Fibroblast of lung (primary cell): Measurements from ENCODE around the gene ITM2B. TPM values are rescaled to one million over a fixed set of nuclear protein-coding genes. Genes with fewer than 3 reads are reported as not detected.

Experiments used
- DNase-seq, 2 donors: peaks; one replicate each; pipeline versions ENCODE4 v3.0.0 to v3.0.0-alpha.2; 2010; ENCODE audit warnings: low read depth in 2 of 2
- H2AFZ ChIP-seq: 2 replicates; pipeline ENCODE4 v1.5.1; 2012; ENCODE audit warnings: low read length, control low read depth, inconsistent platforms
- H3K27ac ChIP-seq: 2 replicates; pipeline ENCODE4 v1.5.1; 2011; ENCODE audit warnings: low read length, control low read depth; ENCODE audit not compliant: insufficient read depth
- H3K27me3 ChIP-seq: 2 replicates; pipeline ENCODE4 v1.5.1; 2011; ENCODE audit warnings: mild to moderate bottlenecking, low read length; ENCODE audit not compliant: control insufficient read depth, insufficient read depth
- H3K36me3 ChIP-seq: 2 replicates; pipeline ENCODE4 v1.5.1; 2011; ENCODE audit warnings: low read length; ENCODE audit not compliant: control insufficient read depth, insufficient read depth
- H3K4me1 ChIP-seq: 2 replicates; pipeline ENCODE4 v1.5.1; 2011; ENCODE audit warnings: low read length; ENCODE audit not compliant: control insufficient read depth, insufficient read depth; ENCODE audit errors: extremely low read depth
- H3K4me2 ChIP-seq: 2 replicates; pipeline ENCODE4 v1.5.1; 2011; ENCODE audit warnings: low read length, control low read depth; ENCODE audit not compliant: insufficient read depth; ENCODE audit errors: extremely low read depth
- H3K4me3 ChIP-seq, 4 experiments: fragments of 200-600 bp in 1 of 4; sonication (generic) in 1 of 4; replicated peaks in 1 of 4; 2 replicates each; pipeline ENCODE4 v1.5.1; 2011 to 2016; ENCODE audit warnings: low read length in 4 of 4, low read depth in 3 of 4, mild to moderate bottlenecking in 3 of 4, control low read depth in 2 of 4, inconsistent platforms in 1 of 4, mixed read lengths in 1 of 4; ENCODE audit not compliant: insufficient read depth in 1 of 4; ENCODE audit errors: control extremely low read depth in 1 of 4
- H3K79me2 ChIP-seq: 2 replicates; pipeline ENCODE4 v1.5.1; 2012; ENCODE audit warnings: mild to moderate bottlenecking, low read length, inconsistent platforms; ENCODE audit not compliant: control insufficient read depth, insufficient read depth
- H3K9ac ChIP-seq: 2 replicates; pipeline ENCODE4 v1.5.1; 2011; ENCODE audit warnings: mild to moderate bottlenecking, low read length, control low read depth; ENCODE audit not compliant: insufficient read depth
- H3K9me3 ChIP-seq: 2 replicates; pipeline ENCODE4 v1.5.1; 2012; ENCODE audit warnings: low read depth, low read length; ENCODE audit not compliant: control insufficient read depth, insufficient read depth
- H4K20me1 ChIP-seq: 2 replicates; pipeline ENCODE4 v1.5.1; 2011; ENCODE audit warnings: low read length; ENCODE audit not compliant: control insufficient read depth, insufficient read depth; ENCODE audit errors: extremely low read depth
- CTCF ChIP-seq, 2 donors: IDR thresholded peaks in 1 of 2; conservative IDR thresholded peaks in 1 of 2; 1 replicate in 1 of 2; 2 replicates in 1 of 2; pipeline ENCODE4 v1.5.1; 2011 to 2012; ENCODE audit warnings: low read length in 2 of 2, control low read depth in 1 of 2, inconsistent platforms in 1 of 2, low read depth in 1 of 2, mild to moderate bottlenecking in 1 of 2
- EZH2 ChIP-seq: IDR thresholded peaks from 2 replicates; pipeline ENCODE4 v1.5.1; 2012; ENCODE audit warnings: low read length, control low read depth, mild to moderate bottlenecking; ENCODE audit errors: missing control alignments
- polyA plus RNA-seq, 2 donors: library from polyadenylated mRNA; depleted of rRNA in 1 of 2; stranded (reverse) in 1 of 2; unstranded in 1 of 2; fragments of >200 nt; gene quantifications; 2 replicates each; pipeline ENCODE4 v1.2.1, GENCODE V29; 2011 to 2012; ENCODE audit warnings: missing spikeins in 1 of 2
- total RNA-seq: library from RNA; depleted of rRNA; stranded (reverse); fragments of >200 nt; gene quantifications from 2 replicates; pipeline ENCODE4 v1.2.1, GENCODE V29; 2014

The ITM2B gene
- total and polyA plus RNA-seq, 2 donors (not counting 1 experiment from before 2014, with no cell fraction given), result 117 to 645 TPM

GRCh38 chr13:48258002-48258401, 25.0 kb downstream of the ITM2B start:
- Histone ChIP-seq H3K4me2 (no peak overlapping the region), H3K9ac (no peak overlapping the region), H3K4me1 (no peaks in the 10 kb centered on the region), H3K4me3 (no peak overlapping the region), H3K79me2 (no peaks in the 10 kb centered on the region), H3K9me3 (no peaks in the 10 kb centered on the region), H4K20me1 (no peaks in the 10 kb centered on the region), H3K36me3 (peaks cover 1% of the 10 kb centered on the region), H3K27ac (no peak overlapping the region), H3K27me3 (no peaks in the 10 kb centered on the region), H2AFZ (no peak overlapping the region)
- TF ChIP-seq CTCF (conservative IDR thresholded peaks at IDR 0.05 in 1 of 2, IDR thresholded peaks at IDR 0.05 in 1 of 2; ENCODE audit: low read depth in 1 of 2, low read length in 2 of 2) (no peak), EZH2 (no peak)
- DNase-seq, result no peak

- no peaks in the 10 kb centered on the region for H3K9me3 ChIP-seq
- no peak overlapping the region for H3K27ac ChIP-seq
- no peak overlapping the region for H3K4me3 ChIP-seq
- no peak overlapping the region for H3K4me2 ChIP-seq
- no peaks in the 10 kb centered on the region for H3K4me1 ChIP-seq
- no peak for DNase-seq
- no peaks in the 10 kb centered on the region for H3K79me2 ChIP-seq
- H2AFZ ChIP-seq, result no peak overlapping the region
- peaks cover 1% of the 10 kb centered on the region for H3K36me3 ChIP-seq
- H4K20me1 ChIP-seq, result no peaks in the 10 kb centered on the region
- TF ChIP-seq CTCF (conservative IDR thresholded peaks at IDR 0.05 in 1 of 2, IDR thresholded peaks at IDR 0.05 in 1 of 2; ENCODE audit: low read depth in 1 of 2, low read length in 2 of 2), result no peak
- TF ChIP-seq EZH2, result no peak
- H3K27me3 ChIP-seq, result no peaks in the 10 kb centered on the region
- H3K9ac ChIP-seq, result no peak overlapping the region
Measured at GRCh38 chr13:48258430-48258829, 25.4 kb downstream of the ITM2B start.

GRCh38 chr13:48260970-48261369, 28.0 kb downstream of the ITM2B start:
- Histone ChIP-seq H3K9me3 (no peaks in the 10 kb centered on the region), H3K79me2 (no peaks in the 10 kb centered on the region), H3K4me1 (no peaks in the 10 kb centered on the region), H3K4me3 (no peak overlapping the region), H2AFZ (no peak overlapping the region), H4K20me1 (no peaks in the 10 kb centered on the region), H3K27me3 (no peaks in the 10 kb centered on the region), H3K27ac (no peak overlapping the region), H3K36me3 (peaks cover 1% of the 10 kb centered on the region), H3K9ac (no peak overlapping the region), H3K4me2 (no peak overlapping the region)
- no peak for TF ChIP-seq EZH2
- TF ChIP-seq CTCF (conservative IDR thresholded peaks at IDR 0.05 in 1 of 2, IDR thresholded peaks at IDR 0.05 in 1 of 2; ENCODE audit: low read depth in 1 of 2, low read length in 2 of 2), result no peak
- DNase-seq, result no peak
